ENCODE measurements around the gene ABAT.

DNA sequence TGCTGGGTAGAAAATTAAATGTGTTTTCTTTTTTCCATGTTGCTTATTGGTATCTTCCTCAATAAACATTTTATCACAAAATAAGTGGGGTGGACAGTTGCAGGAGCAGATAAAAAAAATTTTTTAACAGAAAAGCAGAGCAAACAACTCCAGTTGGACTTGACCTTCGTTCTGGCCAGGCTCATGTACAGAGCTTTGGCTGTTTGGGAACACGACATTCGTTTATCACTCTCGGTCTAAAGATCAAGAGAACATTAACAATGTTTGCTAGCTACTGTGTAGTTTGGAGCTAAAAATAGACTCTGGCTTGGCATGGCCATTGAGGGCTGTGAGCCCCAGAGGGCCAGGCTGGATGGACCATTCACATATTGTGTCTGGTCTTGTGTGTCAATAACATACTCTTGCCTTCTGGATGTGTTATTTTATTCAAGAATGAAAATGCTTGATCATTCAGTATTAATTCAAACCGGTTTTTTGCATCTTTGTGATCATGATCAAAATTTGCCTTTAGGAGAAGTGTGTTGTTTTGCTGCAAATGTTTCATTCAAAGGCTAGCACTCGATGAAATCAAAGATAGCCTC is 66.4 kb downstream of the ABAT start:
- TF ChIP-seq, protein P1, sequence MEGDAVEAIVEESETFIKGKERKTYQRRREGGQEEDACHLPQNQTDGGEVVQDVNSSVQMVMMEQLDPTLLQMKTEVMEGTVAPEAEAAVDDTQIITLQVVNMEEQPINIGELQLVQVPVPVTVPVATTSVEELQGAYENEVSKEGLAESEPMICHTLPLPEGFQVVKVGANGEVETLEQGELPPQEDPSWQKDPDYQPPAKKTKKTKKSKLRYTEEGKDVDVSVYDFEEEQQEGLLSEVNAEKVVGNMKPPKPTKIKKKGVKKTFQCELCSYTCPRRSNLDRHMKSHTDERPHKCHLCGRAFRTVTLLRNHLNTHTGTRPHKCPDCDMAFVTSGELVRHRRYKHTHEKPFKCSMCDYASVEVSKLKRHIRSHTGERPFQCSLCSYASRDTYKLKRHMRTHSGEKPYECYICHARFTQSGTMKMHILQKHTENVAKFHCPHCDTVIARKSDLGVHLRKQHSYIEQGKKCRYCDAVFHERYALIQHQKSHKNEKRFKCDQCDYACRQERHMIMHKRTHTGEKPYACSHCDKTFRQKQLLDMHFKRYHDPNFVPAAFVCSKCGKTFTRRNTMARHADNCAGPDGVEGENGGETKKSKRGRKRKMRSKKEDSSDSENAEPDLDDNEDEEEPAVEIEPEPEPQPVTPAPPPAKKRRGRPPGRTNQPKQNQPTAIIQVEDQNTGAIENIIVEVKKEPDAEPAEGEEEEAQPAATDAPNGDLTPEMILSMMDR (IDR thresholded peaks at IDR 0.05; ENCODE audit: insufficient read depth, low read depth, low read length) = no peak
- no peak for TF ChIP-seq EZH2 (IDR thresholded peaks at IDR 0.05; ENCODE audit: insufficient read depth, low read length)
